Measurements from ENCODE around the gene CRISPLD2.

GRCh38 chr16:84884246-84884595 lies 64.4 kb downstream of the CRISPLD2 start:
- no peak for TF ChIP-seq YY1 (IDR thresholded peaks at IDR 0.05; ENCODE audit: low read depth)
- TF ChIP-seq TEAD4 (IDR thresholded peaks at IDR 0.05): no peak
- no peak for TF ChIP-seq REST (IDR thresholded peaks at IDR 0.05; ENCODE audit: low read depth)
- TF ChIP-seq RAD21 (IDR thresholded peaks at IDR 0.05; ENCODE audit: low read depth): no peak
- no peak for TF ChIP-seq EP300 (IDR thresholded peaks at IDR 0.05; ENCODE audit: borderline replicate concordance)
- no peak for TF ChIP-seq MAX (IDR thresholded peaks at IDR 0.05)
- no peak for TF ChIP-seq CEBPB (IDR thresholded peaks at IDR 0.05)
- no peak for TF ChIP-seq TAF1 (IDR thresholded peaks at IDR 0.05; ENCODE audit: low read depth)
- no peak for TF ChIP-seq ZBTB7A (IDR thresholded peaks at IDR 0.05; ENCODE audit: low read depth)

Measured in Ishikawa (cell line).